Measurements from ENCODE around the gene XRN2. TPM values are rescaled to one million over a fixed set of nuclear protein-coding genes. Genes with fewer than 3 reads are reported as not detected.

The XRN2 gene, protein sequence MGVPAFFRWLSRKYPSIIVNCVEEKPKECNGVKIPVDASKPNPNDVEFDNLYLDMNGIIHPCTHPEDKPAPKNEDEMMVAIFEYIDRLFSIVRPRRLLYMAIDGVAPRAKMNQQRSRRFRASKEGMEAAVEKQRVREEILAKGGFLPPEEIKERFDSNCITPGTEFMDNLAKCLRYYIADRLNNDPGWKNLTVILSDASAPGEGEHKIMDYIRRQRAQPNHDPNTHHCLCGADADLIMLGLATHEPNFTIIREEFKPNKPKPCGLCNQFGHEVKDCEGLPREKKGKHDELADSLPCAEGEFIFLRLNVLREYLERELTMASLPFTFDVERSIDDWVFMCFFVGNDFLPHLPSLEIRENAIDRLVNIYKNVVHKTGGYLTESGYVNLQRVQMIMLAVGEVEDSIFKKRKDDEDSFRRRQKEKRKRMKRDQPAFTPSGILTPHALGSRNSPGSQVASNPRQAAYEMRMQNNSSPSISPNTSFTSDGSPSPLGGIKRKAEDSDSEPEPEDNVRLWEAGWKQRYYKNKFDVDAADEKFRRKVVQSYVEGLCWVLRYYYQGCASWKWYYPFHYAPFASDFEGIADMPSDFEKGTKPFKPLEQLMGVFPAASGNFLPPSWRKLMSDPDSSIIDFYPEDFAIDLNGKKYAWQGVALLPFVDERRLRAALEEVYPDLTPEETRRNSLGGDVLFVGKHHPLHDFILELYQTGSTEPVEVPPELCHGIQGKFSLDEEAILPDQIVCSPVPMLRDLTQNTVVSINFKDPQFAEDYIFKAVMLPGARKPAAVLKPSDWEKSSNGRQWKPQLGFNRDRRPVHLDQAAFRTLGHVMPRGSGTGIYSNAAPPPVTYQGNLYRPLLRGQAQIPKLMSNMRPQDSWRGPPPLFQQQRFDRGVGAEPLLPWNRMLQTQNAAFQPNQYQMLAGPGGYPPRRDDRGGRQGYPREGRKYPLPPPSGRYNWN
- 83.4 TPM for polyA plus RNA-seq (2013, experiment 1 of 2)
- 85.0 TPM for polyA plus RNA-seq (2013, experiment 2 of 2)

- Histone ChIP-seq H3K4me2 (ENCODE audit: insufficient read depth, low read length, poor library complexity, severe bottlenecking) (peak within 1 kb of the TSS; percentile 50), H3K4ac (ENCODE audit: low read length) (peak within 1 kb of the TSS; percentile 53), H3K14ac (ENCODE audit: low read length) (peak within 1 kb of the TSS; percentile 38), H4K91ac (ENCODE audit: low read depth, low read length, poor library complexity) (no peak within 1 kb of the TSS), H3K4me3 (ENCODE audit: low read length in 2 of 2) (peak within 1 kb of the TSS; percentile 57 to 90), H3K4me1 (ENCODE audit: control insufficient read depth in 2 of 2, insufficient read depth in 1 of 2, low read depth in 1 of 2, low read length in 2 of 2) (peaks cover 0 to 3% of the 10 kb centered on the region in 2 donors), H2BK120ac (ENCODE audit: low read depth, low read length) (peak within 1 kb of the TSS; percentile 81), H3K79me1 (ENCODE audit: low read depth, low read length) (peaks cover 2% of the 10 kb centered on the region), H2AFZ (ENCODE audit: low read length) (peak within 1 kb of the TSS; percentile 96), H2BK5ac (ENCODE audit: low read length) (peak within 1 kb of the TSS; percentile 96), H2BK12ac (ENCODE audit: low read length) (peak within 1 kb of the TSS; percentile 58), H3K23ac (ENCODE audit: low read depth, low read length, poor library complexity) (peak within 1 kb of the TSS; percentile 99), H2AK5ac (ENCODE audit: low read depth, low read length) (peak within 1 kb of the TSS; percentile 90), H3K27ac (replicated peaks; ENCODE audit: low read length) (peak within 1 kb of the TSS; percentile 87), H2BK15ac (ENCODE audit: low read length) (no peak within 1 kb of the TSS), H3K9me3 (replicated peaks in 1 of 2; ENCODE audit: control insufficient read depth in 2 of 2, insufficient read depth in 1 of 2, low read depth in 1 of 2, low read length in 2 of 2) (peaks cover 0 to 3% of the 10 kb centered on the region in 2 donors), H3K18ac (ENCODE audit: low read length) (peak within 1 kb of the TSS; percentile 99), H3K36me3 (replicated peaks in 1 of 2; ENCODE audit: control insufficient read depth in 2 of 2, insufficient read depth in 2 of 2, low read length in 2 of 2) (peaks cover under 1 to 12% of the 10 kb centered on the region in 2 donors), H3K27me3 (ENCODE audit: control insufficient read depth in 3 of 3, insufficient read depth in 3 of 3, low read depth in 1 of 3, low read length in 3 of 3) (peaks cover 0 to 9% (median 0%) of the 10 kb centered on the region in 3 experiments), H4K8ac (ENCODE audit: low read depth, low read length) (peak within 1 kb of the TSS; percentile 65), H3K9ac (ENCODE audit: low read depth, low read length, poor library complexity) (peak within 1 kb of the TSS; percentile 99)
- DNase-seq (ENCODE audit: low spot score): peak; percentile 94
- WGBS, 2 donors (ENCODE audit: extremely low coverage in 2 of 2, insufficient read length in 2 of 2, insufficient replicate concordance in 1 of 2): no CpG with 5 or more reads among the region's 87 CpGs
Measured at GRCh38 chr20:21303061-21303871, at the start of gene XRN2. Gene XRN2, plus strand, starts transcription at chr20:21303331. Its CDS starts 68 bp downstream, at chr20:21303399.

GRCh38 chr20:21257192-21257591, 45.9 kb upstream of the XRN2 start:
- WGBS, 2 donors (ENCODE audit: extremely low coverage in 2 of 2, insufficient read length in 2 of 2, insufficient replicate concordance in 1 of 2): no CpG with 5 or more reads among the region's 3 CpGs
- Histone ChIP-seq H4K91ac (ENCODE audit: low read depth, low read length, poor library complexity) (no peak overlapping the region), H3K23ac (ENCODE audit: low read depth, low read length, poor library complexity) (no peak overlapping the region), H3K27ac (replicated peaks; ENCODE audit: low read length) (no peak overlapping the region), H3K36me3 (replicated peaks in 1 of 2; ENCODE audit: control insufficient read depth in 2 of 2, insufficient read depth in 2 of 2, low read length in 2 of 2) (no peaks in the 10 kb centered on the region), H2AFZ (ENCODE audit: low read length) (no peak overlapping the region), H2BK120ac (ENCODE audit: low read depth, low read length) (no peak overlapping the region), H3K4me1 (ENCODE audit: control insufficient read depth in 2 of 2, insufficient read depth in 1 of 2, low read depth in 1 of 2, low read length in 2 of 2) (peaks cover 0 to 1% of the 10 kb centered on the region in 2 donors), H2AK5ac (ENCODE audit: low read depth, low read length) (no peak overlapping the region), H2BK15ac (ENCODE audit: low read length) (no peak overlapping the region), H2BK12ac (ENCODE audit: low read length) (no peak overlapping the region), H4K8ac (ENCODE audit: low read depth, low read length) (no peak overlapping the region), H3K4me3 (ENCODE audit: low read length in 2 of 2) (no peak overlapping the region), H3K79me1 (ENCODE audit: low read depth, low read length) (no peaks in the 10 kb centered on the region), H3K27me3 (ENCODE audit: control insufficient read depth in 3 of 3, insufficient read depth in 3 of 3, low read depth in 1 of 3, low read length in 3 of 3) (peaks cover 0 to 6% (median 0%) of the 10 kb centered on the region in 3 experiments), H3K4ac (ENCODE audit: low read length) (no peak overlapping the region), H3K4me2 (ENCODE audit: insufficient read depth, low read length, poor library complexity, severe bottlenecking) (no peak overlapping the region), H3K14ac (ENCODE audit: low read length) (no peak overlapping the region), H3K9ac (ENCODE audit: low read depth, low read length, poor library complexity) (no peak overlapping the region), H3K9me3 (replicated peaks in 1 of 2; ENCODE audit: control insufficient read depth in 2 of 2, insufficient read depth in 1 of 2, low read depth in 1 of 2, low read length in 2 of 2) (no peaks in the 10 kb centered on the region), H2BK5ac (ENCODE audit: low read length) (no peak overlapping the region), H3K18ac (ENCODE audit: low read length) (no peak overlapping the region)
- DNase-seq (ENCODE audit: low spot score): no peak

DNA sequence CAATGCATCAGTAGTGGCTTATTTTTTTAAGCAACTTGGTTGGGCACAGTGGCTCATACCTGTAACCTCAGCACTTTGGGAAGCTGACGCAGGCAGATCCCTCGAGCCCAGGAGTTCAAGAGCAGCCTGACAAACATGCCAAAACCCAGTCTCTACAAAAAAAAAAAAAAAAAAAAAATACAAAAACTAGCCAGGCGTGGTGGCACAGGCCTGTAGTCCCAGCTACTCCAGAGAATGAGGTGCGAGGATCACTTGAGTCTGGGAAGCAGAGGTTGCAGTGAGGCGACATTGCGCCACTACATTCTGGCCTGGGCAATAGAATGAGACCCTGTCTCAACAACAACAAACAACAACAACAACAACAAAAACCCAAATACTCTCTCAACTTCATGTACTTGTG, 44.7 kb upstream of the XRN2 start:
- H3K4me1 ChIP-seq (ENCODE audit: control insufficient read depth in 2 of 2, insufficient read depth in 1 of 2, low read depth in 1 of 2, low read length in 2 of 2): peaks cover 0 to 1% of the 10 kb centered on the region in 2 donors

More for the DNA sequence above, 44.7 kb upstream of the XRN2 start:
- Histone ChIP-seq H3K14ac (ENCODE audit: low read length) (no peak overlapping the region), H3K4ac (ENCODE audit: low read length) (no peak overlapping the region), H3K79me1 (ENCODE audit: low read depth, low read length) (no peaks in the 10 kb centered on the region), H2AFZ (ENCODE audit: low read length) (no peak overlapping the region), H3K27ac (replicated peaks; ENCODE audit: low read length) (no peak overlapping the region), H4K8ac (ENCODE audit: low read depth, low read length) (no peak overlapping the region), H3K18ac (ENCODE audit: low read length) (no peak overlapping the region), H3K4me3 (ENCODE audit: low read length in 2 of 2) (no peak overlapping the region), H3K23ac (ENCODE audit: low read depth, low read length, poor library complexity) (no peak overlapping the region), H2BK120ac (ENCODE audit: low read depth, low read length) (no peak overlapping the region), H4K91ac (ENCODE audit: low read depth, low read length, poor library complexity) (no peak overlapping the region), H2AK5ac (ENCODE audit: low read depth, low read length) (no peak overlapping the region), H3K4me2 (ENCODE audit: insufficient read depth, low read length, poor library complexity, severe bottlenecking) (no peak overlapping the region), H3K9me3 (replicated peaks in 1 of 2; ENCODE audit: control insufficient read depth in 2 of 2, insufficient read depth in 1 of 2, low read depth in 1 of 2, low read length in 2 of 2) (no peaks in the 10 kb centered on the region), H2BK5ac (ENCODE audit: low read length) (no peak overlapping the region), H2BK12ac (ENCODE audit: low read length) (no peak overlapping the region), H3K27me3 (ENCODE audit: control insufficient read depth in 3 of 3, insufficient read depth in 3 of 3, low read depth in 1 of 3, low read length in 3 of 3) (peaks cover 0 to 3% (median 0%) of the 10 kb centered on the region in 3 experiments), H3K9ac (ENCODE audit: low read depth, low read length, poor library complexity) (no peak overlapping the region), H2BK15ac (ENCODE audit: low read length) (no peak overlapping the region), H3K36me3 (replicated peaks in 1 of 2; ENCODE audit: control insufficient read depth in 2 of 2, insufficient read depth in 2 of 2, low read length in 2 of 2) (no peaks in the 10 kb centered on the region)
- DNase-seq (ENCODE audit: low spot score): no peak
- no CpG with 5 or more reads among the region's 6 CpGs for WGBS, 2 donors (ENCODE audit: extremely low coverage in 2 of 2, insufficient read length in 2 of 2, insufficient replicate concordance in 1 of 2)
